CD14-positive monocyte (primary cell): ENCODE results near the gene IRF4. TPM values are rescaled to one million over a fixed set of nuclear protein-coding genes. Genes with fewer than 3 reads are reported as not detected.
A peak's percentile ranks its signal among the peaks of the same experiment; 100 is the strongest.
"Not testable (repeated sequence)": the region's sequence is repeated elsewhere in the genome, so short reads cannot be mapped to it uniquely, and the experiment has no call there.

Source experiments
- DNase-seq, 3 donors: peaks; one replicate each; pipeline ENCODE4 v3.0.0-alpha.2; 2011 to 2022
- H2AFZ ChIP-seq: 2 replicates; pipeline ENCODE4 v1.6.0; 2012; ENCODE audit warnings: mild to moderate bottlenecking, low read depth, low read length, inconsistent platforms; ENCODE audit not compliant: insufficient read depth, poor library complexity, severe bottlenecking
- H3K27ac ChIP-seq, 2 donors: 1 replicate in 1 of 2; 2 replicates in 1 of 2; pipeline ENCODE4 v1.5.1; 2012 to 2013; ENCODE audit warnings: low read length in 2 of 2, control low read depth in 1 of 2, inconsistent platforms in 1 of 2, low read depth in 1 of 2, mild to moderate bottlenecking in 1 of 2
- H3K27me3 ChIP-seq, 2 donors: one replicate each; pipeline versions ENCODE4 v1.6.0 to v1.6.1; 2011 to 2013; ENCODE audit warnings: low read length in 2 of 2; ENCODE audit not compliant: control insufficient read depth in 2 of 2, insufficient read depth in 2 of 2
- H3K36me3 ChIP-seq, 2 donors: replicated peaks in 1 of 2; 1 replicate in 1 of 2; 2 replicates in 1 of 2; pipeline versions ENCODE4 v1.5.1 to v1.6.1; 2012 to 2013; ENCODE audit warnings: low read length in 2 of 2, control low read depth in 1 of 2, inconsistent platforms in 1 of 2, mild to moderate bottlenecking in 1 of 2; ENCODE audit not compliant: insufficient read depth in 2 of 2, control insufficient read depth in 1 of 2
- H3K4me1 ChIP-seq, 2 donors: 1 replicate in 1 of 2; 2 replicates in 1 of 2; pipeline versions ENCODE4 v1.5.1 to v1.6.1; 2012 to 2013; ENCODE audit warnings: low read length in 2 of 2, control low read depth in 1 of 2, inconsistent platforms in 1 of 2, mild to moderate bottlenecking in 1 of 2, moderate library complexity in 1 of 2; ENCODE audit not compliant: insufficient read depth in 2 of 2, control insufficient read depth in 1 of 2
- H3K4me2 ChIP-seq: replicated peaks from 2 replicates; pipeline ENCODE3; 2012; ENCODE audit warnings: low read length, moderate library complexity, mild to moderate bottlenecking; ENCODE audit not compliant: poor library complexity, severe bottlenecking; ENCODE audit errors: extremely low read depth
- H3K4me3 ChIP-seq, 3 experiments: fragments of 200-600 bp in 1 of 3; sonication (generic) in 1 of 3; replicated peaks in 1 of 3; 1 replicate in 2 of 3; 2 replicates in 1 of 3; pipeline ENCODE4 v1.5.1; 2011 to 2013; ENCODE audit warnings: low read length in 3 of 3, mild to moderate bottlenecking in 3 of 3, control low read depth in 2 of 3, low read depth in 2 of 3, inconsistent platforms in 1 of 3, moderate library complexity in 1 of 3
- H3K79me2 ChIP-seq: 2 replicates; pipeline ENCODE4 v1.6.0; 2012; ENCODE audit warnings: mild to moderate bottlenecking, control low read depth, inconsistent platforms, low read length, moderate library complexity; ENCODE audit not compliant: insufficient read depth
- H3K9ac ChIP-seq: 2 replicates; pipeline ENCODE4 v1.6.0; 2017; ENCODE audit warnings: low read length, mild to moderate bottlenecking; ENCODE audit not compliant: insufficient read depth, poor library complexity, severe bottlenecking
- H3K9me3 ChIP-seq, 2 donors: replicated peaks in 1 of 2; 1 replicate in 1 of 2; 2 replicates in 1 of 2; pipeline versions ENCODE4 v1.5.1 to v1.6.1; 2012 to 2013; ENCODE audit warnings: low read length in 2 of 2, control low read depth in 1 of 2; ENCODE audit not compliant: control insufficient read depth in 1 of 2, insufficient read depth in 1 of 2
- H4K20me1 ChIP-seq: 2 replicates; pipeline ENCODE4 v1.6.0; 2012; ENCODE audit warnings: mild to moderate bottlenecking, low read length, control low read depth, moderate library complexity; ENCODE audit not compliant: insufficient read depth
- H3K27ac Mint-ChIP-seq, 7 donors: one replicate each; pipeline ENCODE4 v1.8.0; 2020; ENCODE audit warnings: mild to moderate bottlenecking in 7 of 7, mixed read lengths in 7 of 7, moderate library complexity in 6 of 7, inconsistent platforms in 2 of 7
- H3K27me3 Mint-ChIP-seq, 3 donors: one replicate each; pipeline ENCODE4 v1.8.0; 2021 to 2022; ENCODE audit warnings: low read depth in 3 of 3, mild to moderate bottlenecking in 3 of 3, mixed read lengths in 3 of 3, moderate library complexity in 3 of 3, inconsistent platforms in 1 of 3
- H3K36me3 Mint-ChIP-seq, 2 donors: one replicate each; pipeline ENCODE4 v1.8.0; 2020; ENCODE audit warnings: mixed read lengths in 2 of 2, inconsistent platforms in 1 of 2, mild to moderate bottlenecking in 1 of 2
- H3K4me1 Mint-ChIP-seq: one replicate; pipeline ENCODE4 v1.8.0; 2020; ENCODE audit warnings: mild to moderate bottlenecking, mixed read lengths
- H3K4me3 Mint-ChIP-seq, 2 donors: one replicate each; pipeline ENCODE4 v1.8.0; 2020; ENCODE audit warnings: mild to moderate bottlenecking in 2 of 2, mixed read lengths in 2 of 2, moderate library complexity in 1 of 2
- H3K9me3 Mint-ChIP-seq, 7 donors: one replicate each; pipeline ENCODE4 v1.8.0; 2020 to 2022; ENCODE audit warnings: mixed read lengths in 7 of 7, mild to moderate bottlenecking in 6 of 7, moderate library complexity in 6 of 7, inconsistent platforms in 2 of 7
- CTCF ChIP-seq: fragments of 200-600 bp; IDR thresholded peaks from one replicate; pipeline ENCODE4 v1.8.0; 2022; ENCODE audit warnings: antibody characterized with exemption, mild to moderate bottlenecking
- WGBS: methylation state at CpG from one replicate; pipeline ENCODE4 v1.1.5; 2013; ENCODE audit warnings: missing lambda C conversion rate; ENCODE audit not compliant: insufficient coverage; 5-methylcytosine and 5-hydroxymethylcytosine counted together
- intact Hi-C, 2 donors: fragments of 100-400 bp; cut with micrococcal nuclease; formaldehyde crosslinking; loops; one replicate each; pipeline versions ENCODE4 v1.15.0 to v1.15.1; 2023
- polyA plus RNA-seq, 3 donors: library from polyadenylated mRNA; depleted of rRNA in 1 of 3; unstranded in 2 of 3; stranded (reverse) in 1 of 3; fragments of 300-500 nt in 2 of 3; fragments of >200 nt in 1 of 3; fragmentation: Illumina TruSeq in 2 of 3; gene quantifications; 1 replicate in 2 of 3; 2 replicates in 1 of 3; pipeline ENCODE4 v1.2.3, GENCODE V29; 2012 to 2021

IRF4 gene
- polyA plus RNA-seq, 3 donors: 3.0 to 13.6 (median 6.4) TPM

- TF ChIP-seq CTCF: no peak
- H2AFZ ChIP-seq: no peak overlapping the region
- peaks cover 0 to 16% of the 10 kb centered on the region in 2 donors for H3K27me3 ChIP-seq
- 59% methylated on average over 6 of the region's 10 CpGs for WGBS
- H3K27me3 Mint-ChIP-seq: peaks cover 21 to 41% (median 30%) of the 10 kb centered on the region in 3 donors
- no peak overlapping the region for H3K4me3 ChIP-seq
- H3K4me1 ChIP-seq: peaks cover 13 to 16% of the 10 kb centered on the region in 2 donors
- H3K27ac Mint-ChIP-seq: peak overlapping the region in 3 of 7 donors; percentile 2 to 27 (median 7)
- no peak overlapping the region for H3K27ac ChIP-seq
- no peaks in the 10 kb centered on the region for H4K20me1 ChIP-seq
- no peaks in the 10 kb centered on the region for H3K9me3 ChIP-seq
- H3K9me3 Mint-ChIP-seq: peaks cover 0 to 43% (median 3%) of the 10 kb centered on the region in 7 donors
- no peak for DNase-seq
- peaks cover 17% of the 10 kb centered on the region for H3K4me1 Mint-ChIP-seq
- H3K4me2 ChIP-seq: no peak overlapping the region
- H3K79me2 ChIP-seq: no peaks in the 10 kb centered on the region
- no peak overlapping the region for H3K4me3 Mint-ChIP-seq
- intact Hi-C loops: no loop called here
- no peaks in the 10 kb centered on the region for H3K36me3 Mint-ChIP-seq
- no peak overlapping the region for H3K9ac ChIP-seq
- H3K36me3 ChIP-seq: no peaks in the 10 kb centered on the region
These were observed 14.5 kb upstream of the IRF4 start for GRCh38 chr6:376827-377640.

- peak overlapping the region in 1 of 7 donors; percentile 10 for H3K27ac Mint-ChIP-seq
These were observed 13.9 kb upstream of the IRF4 start for GRCh38 chr6:377641-378020.

More at GRCh38 chr6:377641-378020, 13.9 kb upstream of the IRF4 start:
- H2AFZ ChIP-seq, H3K36me3 Mint-ChIP-seq, H3K79me2 ChIP-seq, H3K4me2 ChIP-seq, H3K36me3 ChIP-seq, H3K9ac ChIP-seq, H3K4me3 Mint-ChIP-seq, H4K20me1 ChIP-seq, H3K4me3 ChIP-seq, DNase-seq, H3K27ac ChIP-seq, H3K9me3 ChIP-seq, intact Hi-C loops: not testable (repeated sequence)
- peaks cover 18 to 39% (median 32%) of the 10 kb centered on the region in 3 donors for H3K27me3 Mint-ChIP-seq
- peaks cover 0 to 13% of the 10 kb centered on the region in 2 donors for H3K27me3 ChIP-seq
- H3K4me1 ChIP-seq: peaks cover 7 to 10% of the 10 kb centered on the region in 2 donors
- peaks cover 12% of the 10 kb centered on the region for H3K4me1 Mint-ChIP-seq
- WGBS: 87% methylated on average over 13 of the region's 13 CpGs
- H3K9me3 Mint-ChIP-seq: peaks cover 0 to 39% (median 3%) of the 10 kb centered on the region in 7 donors
